HepG2 (cell line): ENCODE results near the gene TRAF5. TPM values are rescaled to one million over a fixed set of nuclear protein-coding genes. Genes with fewer than 3 reads are reported as not detected.

Experiments used
- ATF2 ChIP-seq: sonication (generic); formaldehyde crosslinking; IDR thresholded peaks from 2 replicates; pipeline ENCODE4 v1.4.0; 2020; ENCODE audit warnings: missing genetic modification reagents
- ATF6 ChIP-seq: sonication (generic); formaldehyde crosslinking; conservative IDR thresholded peaks from 2 replicates; pipeline ENCODE4 v1.4.0; 2020; ENCODE audit warnings: missing genetic modification reagents
- CREM ChIP-seq, 2 experiments: sonication (generic) in 1 of 2; formaldehyde crosslinking in 1 of 2; IDR thresholded peaks; 2 replicates each; pipeline versions ENCODE4 v1.4.0 to v1.6.1; 2016 to 2020; ENCODE audit warnings: antibody characterized with exemption in 1 of 2, mild to moderate bottlenecking in 1 of 2, missing genetic modification reagents in 1 of 2
- E2F5 ChIP-seq: sonication (generic); formaldehyde crosslinking; conservative IDR thresholded peaks from 2 replicates; pipeline ENCODE4 v1.4.0; 2020; ENCODE audit warnings: missing genetic modification reagents
- ISX ChIP-seq: sonication (generic); formaldehyde crosslinking; conservative IDR thresholded peaks from 2 replicates; pipeline ENCODE4 v1.5.0; 2020; ENCODE audit warnings: missing genetic modification reagents
- MTF1 ChIP-seq: sonication (generic); formaldehyde crosslinking; IDR thresholded peaks from 2 replicates; pipeline ENCODE4 v1.5.0; 2020; ENCODE audit warnings: missing genetic modification reagents
- MXD1 ChIP-seq: sonication (generic); formaldehyde crosslinking; IDR thresholded peaks from 2 replicates; pipeline ENCODE4 v1.4.0; 2020; ENCODE audit warnings: mild to moderate bottlenecking, missing genetic modification reagents
- PAWR ChIP-seq: sonication (generic); formaldehyde crosslinking; IDR thresholded peaks from 2 replicates; pipeline ENCODE4 v1.4.0; 2020; ENCODE audit warnings: missing genetic modification reagents, mild to moderate bottlenecking, borderline replicate concordance
- RBAK ChIP-seq: sonication (generic); formaldehyde crosslinking; IDR thresholded peaks from 2 replicates; pipeline ENCODE4 v1.5.1; 2020; ENCODE audit warnings: mild to moderate bottlenecking, missing genetic modification reagents
- SMARCC2 ChIP-seq: fragments of 450-650 bp; IDR thresholded peaks from 2 replicates; pipeline ENCODE4 v1.6.1; 2017; ENCODE audit warnings: antibody characterized with exemption, mild to moderate bottlenecking
- SOX5 ChIP-seq: IDR thresholded peaks from 2 replicates; pipeline ENCODE4 v1.6.1; 2016; ENCODE audit warnings: borderline replicate concordance
- ZBTB1 ChIP-seq: sonication (generic); formaldehyde crosslinking; IDR thresholded peaks from 2 replicates; pipeline ENCODE4 v1.4.0; 2020; ENCODE audit warnings: missing genetic modification reagents, borderline replicate concordance
- ZBTB7B ChIP-seq: sonication (generic); formaldehyde crosslinking; IDR thresholded peaks from 2 replicates; pipeline ENCODE4 v1.4.0; 2020; ENCODE audit warnings: missing genetic modification reagents
- ZHX1 ChIP-seq: sonication (generic); formaldehyde crosslinking; IDR thresholded peaks from 2 replicates; pipeline ENCODE4 v1.8.1; 2022; ENCODE audit warnings: low read depth, mild to moderate bottlenecking, missing genetic modification reagents
- ZNF160 ChIP-seq: sonication (generic); formaldehyde crosslinking; IDR thresholded peaks from 2 replicates; pipeline ENCODE4 v1.8.0; 2022; ENCODE audit warnings: mild to moderate bottlenecking, inconsistent platforms, missing genetic modification reagents
- ZNF615 ChIP-seq: sonication (generic); formaldehyde crosslinking; IDR thresholded peaks from 2 replicates; pipeline ENCODE4 v1.5.0; 2020; ENCODE audit warnings: mild to moderate bottlenecking, missing genetic modification reagents, borderline replicate concordance
- ZNF710 ChIP-seq: sonication (generic); formaldehyde crosslinking; IDR thresholded peaks from 2 replicates; pipeline ENCODE4 v1.5.0; 2020; ENCODE audit warnings: mild to moderate bottlenecking, missing genetic modification reagents, borderline replicate concordance
- polyA plus RNA-seq, 8 experiments: library from polyadenylated mRNA; depleted of rRNA in 3 of 8; stranded (reverse) in 7 of 8; unstranded in 1 of 8; fragments of >200 nt; fragmentation: Illumina TruSeq in 4 of 8; extraction: Trizol in 4 of 8; gene quantifications; 2 replicates each; pipeline versions ENCODE4 v1.2.1 to v1.2.3, GENCODE V29; 2011 to 2016; ENCODE audit warnings: low read depth in 4 of 8, missing spikeins in 1 of 8, mixed read lengths in 1 of 8; ENCODE audit not compliant: insufficient read depth in 1 of 8
- total RNA-seq, 5 experiments: library from RNA; depleted of rRNA; stranded (reverse); fragments of >200 nt; fragmentation: Illumina TruSeq; extraction: Trizol; gene quantifications; 2 replicates each; pipeline ENCODE4 v1.2.3, GENCODE V29; 2016; ENCODE audit warnings: low read depth in 1 of 5

TRAF5 gene
- total and polyA plus RNA-seq, 2 of the 13 experiments (the other 11 are each of a cell fraction or from before 2014, with no cell fraction given), result 0.27 to 1.6 TPM

- TF ChIP-seq MXD1 (CRISPR knock-in tag) (0 out of 2 replicates have a peak, but pooled peaks have one; percentile 51), ATF6 (CRISPR knock-in tag) (no peak), E2F5 (peak; percentile 68), SMARCC2 (no peak), ATF2 (no peak), CREM (IDR thresholded peaks at IDR 0.05) (peak; percentile 73), CREM (CRISPR knock-in tag; IDR thresholded peaks at IDR 0.05) (no peak), PAWR (CRISPR knock-in tag) (0 out of 2 replicates have a peak, but pooled peaks have one; percentile 39), ZNF615 (CRISPR knock-in tag) (no peak; the same call in 1 of the 2 replicates), ZNF710 (no peak; the same call in 1 of the 2 replicates), ISX (CRISPR knock-in tag) (no peak), ZBTB7B (CRISPR knock-in tag) (peak; percentile 51; the same call in 1 of the 2 replicates), RBAK (CRISPR knock-in tag) (no peak), ZHX1 (CRISPR knock-in tag) (peak; percentile 87), ZNF160 (0 out of 2 replicates have a peak, but pooled peaks have one; percentile 44), ZBTB1 (CRISPR knock-in tag) (no peak), MTF1 (peak; percentile 83), SOX5 (CRISPR knock-in tag) (peak; percentile 26; the same call in 1 of the 2 replicates)
Observed at GRCh38 chr1:211382714-211383480, 56.3 kb downstream of the TRAF5 start (continued).
